SK-N-MC (cell line): ENCODE data around the gene CTNNA2.

Experiments used
- EZH2 ChIP-seq: fragments of 200-600 bp; sonication (generic); IDR thresholded peaks from one replicate; pipeline ENCODE4 v1.6.1; 2017; ENCODE audit warnings: antibody characterized with exemption
- FOXP2 ChIP-seq: optimal IDR thresholded peaks from 2 replicates; pipeline ENCODE3; 2011; ENCODE audit warnings: mild to moderate bottlenecking, moderate library complexity; ENCODE audit not compliant: insufficient read depth; ENCODE audit errors: extremely low read length, control extremely low read depth
- POLR2AphosphoS5 ChIP-seq: IDR thresholded peaks from 2 replicates; pipeline ENCODE4 v1.6.1; 2012; ENCODE audit warnings: mild to moderate bottlenecking, low read depth, low read length, borderline replicate concordance

- no peak for TF ChIP-seq POLR2AphosphoS5
- no peak for TF ChIP-seq EZH2
- no peak for TF ChIP-seq FOXP2
Observed at GRCh38 chr2:80242355-80242910, 729.6 kb downstream of the CTNNA2 start.
